HCT116 (cell line): ENCODE results near the gene EEF1B2.

Experiments
- EZH2 ChIP-seq: fragments of 200-600 bp; sonication (generic); IDR thresholded peaks from 2 replicates; pipeline ENCODE4 v1.6.1; 2017; ENCODE audit warnings: antibody characterized with exemption, mixed run types
- FOSL1 ChIP-seq: IDR thresholded peaks from 2 replicates; pipeline ENCODE4 v1.6.1; 2012; ENCODE audit warnings: low read depth
- POLR2A ChIP-seq: IDR thresholded peaks from 2 replicates; pipeline ENCODE4 v1.7.0; 2011; ENCODE audit warnings: borderline replicate concordance; ENCODE audit not compliant: insufficient read depth, insufficient read length; ENCODE audit errors: extremely low read depth
- POLR2AphosphoS5 ChIP-seq: IDR thresholded peaks from 2 replicates; pipeline ENCODE4 v1.6.1; 2011; ENCODE audit warnings: mild to moderate bottlenecking, low read depth, low read length, moderate library complexity
- RAD21 ChIP-seq: IDR thresholded peaks from 2 replicates; pipeline ENCODE4 v1.6.1; 2012; ENCODE audit warnings: low read depth, mild to moderate bottlenecking
- SIN3A ChIP-seq: IDR thresholded peaks from 2 replicates; pipeline ENCODE4 v1.6.1; 2012; ENCODE audit warnings: low read depth
- YY1 ChIP-seq: IDR thresholded peaks from 2 replicates; pipeline ENCODE4 v1.6.1; 2011; ENCODE audit warnings: low read length, low read depth, moderate library complexity, mild to moderate bottlenecking; ENCODE audit not compliant: insufficient replicate concordance; ENCODE audit errors: extremely low read depth
- ZBTB33 ChIP-seq: IDR thresholded peaks from 2 replicates; pipeline ENCODE4 v1.6.1; 2011; ENCODE audit warnings: mild to moderate bottlenecking, low read length, moderate library complexity; ENCODE audit not compliant: insufficient replicate concordance; ENCODE audit errors: extremely low read depth
- TF ChIP-seq, protein P1 (sequence below), 3 experiments: fragments of 200-600 bp in 1 of 3; sonication (generic) in 1 of 3; IDR thresholded peaks in 2 of 3; conservative IDR thresholded peaks in 1 of 3; 2 replicates each; pipeline ENCODE4 v1.5.1; 2012 to 2017; ENCODE audit warnings: low read depth in 2 of 3, low read length in 2 of 3, antibody characterized with exemption in 1 of 3, borderline replicate concordance in 1 of 3, control low read depth in 1 of 3, mild to moderate bottlenecking in 1 of 3, mixed read lengths in 1 of 3, mixed run types in 1 of 3, moderate library complexity in 1 of 3; ENCODE audit not compliant: insufficient read depth in 1 of 3
- TF ChIP-seq, protein P2 (sequence below): IDR thresholded peaks from 2 replicates; pipeline ENCODE4 v1.6.1; 2012

DNA sequence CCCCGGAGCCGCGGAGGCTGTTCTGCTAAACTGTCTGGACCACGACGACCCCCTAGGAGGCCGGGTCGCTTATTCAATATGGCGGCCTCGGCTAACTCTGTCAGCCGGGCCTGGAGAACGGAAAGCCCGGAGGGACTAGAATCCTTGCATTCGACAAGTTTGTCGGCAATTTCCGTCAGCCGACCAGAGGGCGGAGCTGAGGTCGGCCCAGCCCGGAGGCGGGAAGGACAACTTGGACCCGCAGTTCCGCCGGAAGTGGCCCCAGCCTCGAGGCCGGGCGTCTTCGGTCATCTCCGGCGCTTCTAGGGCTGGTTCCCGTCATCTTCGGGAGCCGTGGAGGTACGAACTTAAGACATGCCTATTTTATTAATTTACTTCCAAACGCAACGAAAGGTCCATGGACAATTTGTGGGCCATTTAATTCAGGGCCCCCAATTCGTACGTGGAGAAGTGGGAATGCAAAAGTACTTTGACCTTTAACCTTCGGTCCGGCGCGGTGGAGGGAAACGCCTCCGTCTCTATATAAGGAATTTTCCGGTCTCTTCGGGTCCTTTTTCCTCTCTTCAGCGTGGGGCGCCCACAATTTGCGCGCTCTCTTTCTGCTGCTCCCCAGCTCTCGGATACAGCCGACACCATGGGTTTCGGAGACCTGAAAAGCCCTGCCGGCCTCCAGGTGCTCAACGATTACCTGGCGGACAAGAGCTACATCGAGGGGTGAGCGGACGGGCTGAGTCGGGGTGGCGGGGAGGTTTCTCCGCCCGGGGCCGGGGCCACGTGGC is at the start of gene EEF1B2, which contains the start of gene NDUFS1:
- no peak for TF ChIP-seq EZH2
- TF ChIP-seq, protein P1, sequence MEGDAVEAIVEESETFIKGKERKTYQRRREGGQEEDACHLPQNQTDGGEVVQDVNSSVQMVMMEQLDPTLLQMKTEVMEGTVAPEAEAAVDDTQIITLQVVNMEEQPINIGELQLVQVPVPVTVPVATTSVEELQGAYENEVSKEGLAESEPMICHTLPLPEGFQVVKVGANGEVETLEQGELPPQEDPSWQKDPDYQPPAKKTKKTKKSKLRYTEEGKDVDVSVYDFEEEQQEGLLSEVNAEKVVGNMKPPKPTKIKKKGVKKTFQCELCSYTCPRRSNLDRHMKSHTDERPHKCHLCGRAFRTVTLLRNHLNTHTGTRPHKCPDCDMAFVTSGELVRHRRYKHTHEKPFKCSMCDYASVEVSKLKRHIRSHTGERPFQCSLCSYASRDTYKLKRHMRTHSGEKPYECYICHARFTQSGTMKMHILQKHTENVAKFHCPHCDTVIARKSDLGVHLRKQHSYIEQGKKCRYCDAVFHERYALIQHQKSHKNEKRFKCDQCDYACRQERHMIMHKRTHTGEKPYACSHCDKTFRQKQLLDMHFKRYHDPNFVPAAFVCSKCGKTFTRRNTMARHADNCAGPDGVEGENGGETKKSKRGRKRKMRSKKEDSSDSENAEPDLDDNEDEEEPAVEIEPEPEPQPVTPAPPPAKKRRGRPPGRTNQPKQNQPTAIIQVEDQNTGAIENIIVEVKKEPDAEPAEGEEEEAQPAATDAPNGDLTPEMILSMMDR (IDR thresholded peaks at IDR 0.05 in 2 of 3, conservative IDR thresholded peaks at IDR 0.05 in 1 of 3; ENCODE audit: borderline replicate concordance in 1 of 3, insufficient read depth in 1 of 3, low read depth in 2 of 3, low read length in 2 of 3): no peak
- TF ChIP-seq RAD21: no peak
- peak; percentile 98 for TF ChIP-seq YY1
- TF ChIP-seq, protein P2, sequence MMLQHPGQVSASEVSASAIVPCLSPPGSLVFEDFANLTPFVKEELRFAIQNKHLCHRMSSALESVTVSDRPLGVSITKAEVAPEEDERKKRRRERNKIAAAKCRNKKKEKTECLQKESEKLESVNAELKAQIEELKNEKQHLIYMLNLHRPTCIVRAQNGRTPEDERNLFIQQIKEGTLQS: no peak
- TF ChIP-seq FOSL1: no peak; the same call in 1 of the 2 replicates
- TF ChIP-seq POLR2AphosphoS5: peak; percentile 80
- peak; percentile 84 for TF ChIP-seq ZBTB33
- peak; percentile 16 for TF ChIP-seq POLR2A
- TF ChIP-seq SIN3A: peak; percentile 93
